Prostate gland (tissue), 2 donors: Measurements from ENCODE around the gene SAMD8. TPM values are rescaled to one million over a fixed set of nuclear protein-coding genes. Genes with fewer than 3 reads are reported as not detected.
A peak's percentile ranks its signal among the peaks of the same experiment; 100 is the strongest.
"Not testable (repeated sequence)": the region's sequence is repeated elsewhere in the genome, so short reads cannot be mapped to it uniquely, and the experiment has no call there.

ENCODE experiments used
- DNase-seq: peaks from one replicate; pipeline ENCODE4 v3.0.0-alpha.2; 2019; ENCODE audit warnings: low spot score
- H3K27ac ChIP-seq, 2 donors: fragments of 200-600 bp; sonication (generic); 2 replicates each; pipeline ENCODE4 v1.5.1; 2017 to 2019
- H3K27me3 ChIP-seq: fragments of 200-600 bp; sonication (generic); replicated peaks from 2 replicates; pipeline ENCODE4 v1.5.1; 2019; ENCODE audit not compliant: insufficient read depth
- H3K36me3 ChIP-seq, 2 donors: fragments of 200-600 bp; sonication (generic); 1 replicate in 1 of 2; 2 replicates in 1 of 2; pipeline versions ENCODE4 v1.5.1 to v1.8.1; 2017 to 2019
- H3K4me1 ChIP-seq: fragments of 200-600 bp; sonication (generic); replicated peaks from 2 replicates; pipeline ENCODE4 v1.5.1; 2019
- H3K4me3 ChIP-seq, 2 donors: fragments of 200-600 bp; sonication (generic); 2 replicates each; pipeline ENCODE4 v1.5.1; 2017 to 2019
- H3K9me3 ChIP-seq: fragments of 200-600 bp; sonication (generic); 2 replicates; pipeline ENCODE4 v1.5.1; 2017
- CTCF ChIP-seq, 4 experiments: fragments of 200-600 bp in 2 of 4; fragments of 450-650 bp in 2 of 4; sonication (generic) in 2 of 4; IDR thresholded peaks; 1 replicate in 3 of 4; 2 replicates in 1 of 4; pipeline ENCODE4 v1.5.1; 2016 to 2019; ENCODE audit warnings: antibody characterized with exemption in 4 of 4, mild to moderate bottlenecking in 2 of 4, moderate library complexity in 2 of 4
- POLR2A ChIP-seq: fragments of 450-650 bp; IDR thresholded peaks from one replicate; pipeline ENCODE4 v1.6.1; 2016; ENCODE audit warnings: antibody characterized with exemption, mild to moderate bottlenecking
- POLR2AphosphoS5 ChIP-seq: sonication (generic); formaldehyde crosslinking; IDR thresholded peaks from one replicate; pipeline ENCODE4 v1.6.1; 2017; ENCODE audit warnings: antibody characterized with exemption
- WGBS: methylation state at CpG from one replicate; pipeline ENCODE4 v1.1.5; 2018; 5-methylcytosine and 5-hydroxymethylcytosine counted together
- intact Hi-C: fragments of 100-400 bp; cut with DNase I; formaldehyde crosslinking; loops from one replicate; pipeline ENCODE4 v1.14.2; 2022
- total RNA-seq, 2 donors: library from RNA; depleted of rRNA; stranded (reverse); fragments of >200 nt; gene quantifications; one replicate each; pipeline ENCODE4 v1.1.0, GENCODE V29; 2016

The SAMD8 gene
- total RNA-seq, 2 donors from 2014 or later: 18.8 to 41.5 TPM

DNA sequence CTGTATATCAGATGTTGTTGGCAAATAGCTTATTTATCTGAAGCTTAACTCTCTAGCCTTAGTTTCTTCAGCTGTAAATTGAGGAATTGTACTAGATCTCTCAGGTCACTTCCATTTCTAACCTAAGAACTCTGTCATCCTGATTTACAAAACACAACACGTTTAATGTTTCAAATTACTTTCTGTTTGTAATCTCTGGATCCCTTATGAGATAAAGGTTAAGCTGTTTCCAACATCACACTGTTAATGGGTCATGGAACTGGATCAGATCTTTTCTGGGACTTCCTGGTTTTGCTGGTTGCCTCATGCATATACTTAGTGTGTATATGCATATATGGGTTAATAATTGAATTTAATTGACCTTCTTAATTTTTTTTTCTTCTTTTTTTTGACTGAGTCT is 9.9 kb downstream of the SAMD8 start:
- DNase-seq: no peak
- no peaks in the 10 kb centered on the region for H3K9me3 ChIP-seq
- H3K4me3 ChIP-seq: no peak overlapping the region
- no peaks in the 10 kb centered on the region for H3K36me3 ChIP-seq
- WGBS: 25% methylated on average over 1 of the region's 1 CpG
- no peaks in the 10 kb centered on the region for H3K27me3 ChIP-seq
- no peak overlapping the region for H3K27ac ChIP-seq
- H3K4me1 ChIP-seq: no peaks in the 10 kb centered on the region
- no peak for TF ChIP-seq POLR2AphosphoS5
- no peak for TF ChIP-seq POLR2A
- TF ChIP-seq CTCF (IDR thresholded peaks at IDR 0.05): no peak
- intact Hi-C loops: no loop called here

GRCh38 chr10:75122505-75122904 is 11.0 kb downstream of the SAMD8 start:
- intact Hi-C loops: no loop called here
- H3K4me1 ChIP-seq: no peaks in the 10 kb centered on the region
- H3K27me3 ChIP-seq: no peaks in the 10 kb centered on the region
- TF ChIP-seq POLR2AphosphoS5: no peak
- TF ChIP-seq CTCF (IDR thresholded peaks at IDR 0.05): no peak
- no peak for TF ChIP-seq POLR2A
- no peak overlapping the region for H3K4me3 ChIP-seq
- no peak overlapping the region for H3K27ac ChIP-seq
- no peaks in the 10 kb centered on the region for H3K9me3 ChIP-seq
- 94% methylated on average over 4 of the region's 4 CpGs for WGBS
- no peaks in the 10 kb centered on the region for H3K36me3 ChIP-seq
- DNase-seq: no peak

DNA sequence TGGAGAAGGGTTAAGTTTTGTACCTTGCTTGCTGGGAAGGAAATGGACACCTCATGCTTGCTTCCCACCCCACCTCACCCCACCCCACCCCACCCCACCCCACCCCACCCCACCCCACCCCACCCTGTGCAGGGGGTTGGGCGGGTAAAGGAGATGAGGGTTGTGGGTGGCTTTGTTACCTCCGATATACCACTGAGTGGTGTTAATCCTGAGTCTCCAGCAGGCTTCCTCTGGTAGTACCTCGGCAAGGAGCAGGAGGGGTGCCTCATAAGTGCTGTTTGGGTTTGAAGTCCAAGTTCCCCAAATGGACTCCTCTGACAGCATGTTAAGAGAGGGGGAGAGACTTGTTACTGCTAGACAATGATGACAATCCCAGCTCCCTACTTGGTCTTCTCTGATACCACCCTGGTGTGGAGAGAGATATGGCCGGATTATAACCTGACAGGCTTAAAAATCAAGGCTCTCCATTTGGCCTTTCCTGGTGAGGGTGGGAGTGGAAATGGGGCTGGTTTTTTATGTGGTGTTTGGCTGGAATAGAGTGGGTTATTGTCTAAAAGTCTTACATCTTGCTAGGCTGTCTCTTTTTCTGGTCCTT is 11.7 kb downstream of the SAMD8 start:
- 97% methylated on average over 4 of the region's 4 CpGs for WGBS
- H3K27ac ChIP-seq: no peak overlapping the region
- TF ChIP-seq POLR2A (no peak), CTCF (IDR thresholded peaks at IDR 0.05) (no peak), POLR2AphosphoS5 (no peak)
- DNase-seq: no peak
- intact Hi-C loops: no loop called here
- H3K4me1 ChIP-seq: no peaks in the 10 kb centered on the region
- no peaks in the 10 kb centered on the region for H3K36me3 ChIP-seq
- no peaks in the 10 kb centered on the region for H3K9me3 ChIP-seq
- no peak overlapping the region for H3K4me3 ChIP-seq
- H3K27me3 ChIP-seq: no peaks in the 10 kb centered on the region

DNA sequence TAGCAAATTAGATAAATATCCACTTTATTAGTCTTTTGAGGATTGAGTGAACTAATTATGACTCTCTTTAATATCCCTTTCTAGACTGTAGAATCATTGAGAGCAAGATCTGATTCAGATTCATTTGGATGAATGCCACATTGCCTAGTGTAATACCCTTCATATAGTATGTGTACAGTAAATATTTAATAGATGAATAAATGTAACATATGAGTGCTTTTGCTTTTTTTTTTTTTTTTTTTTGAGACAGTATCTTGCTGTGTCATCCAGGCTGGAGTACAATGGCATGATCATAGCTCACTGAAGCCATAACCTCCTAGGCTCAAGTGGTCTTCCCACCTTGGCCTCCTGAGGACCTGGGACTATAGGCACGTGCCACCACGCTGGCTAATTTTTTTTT is 14.8 kb downstream of the SAMD8 start:
- TF ChIP-seq CTCF (IDR thresholded peaks at IDR 0.05) (no peak), POLR2AphosphoS5 (no peak), POLR2A (no peak)
- Histone ChIP-seq H3K27ac (no peak overlapping the region), H3K27me3 (no peaks in the 10 kb centered on the region), H3K36me3 (no peaks in the 10 kb centered on the region), H3K4me3 (no peak overlapping the region), H3K9me3 (no peaks in the 10 kb centered on the region), H3K4me1 (no peaks in the 10 kb centered on the region)
- 96% methylated on average over 2 of the region's 2 CpGs for WGBS
- DNase-seq: no peak
- intact Hi-C loops: no loop called here

DNA sequence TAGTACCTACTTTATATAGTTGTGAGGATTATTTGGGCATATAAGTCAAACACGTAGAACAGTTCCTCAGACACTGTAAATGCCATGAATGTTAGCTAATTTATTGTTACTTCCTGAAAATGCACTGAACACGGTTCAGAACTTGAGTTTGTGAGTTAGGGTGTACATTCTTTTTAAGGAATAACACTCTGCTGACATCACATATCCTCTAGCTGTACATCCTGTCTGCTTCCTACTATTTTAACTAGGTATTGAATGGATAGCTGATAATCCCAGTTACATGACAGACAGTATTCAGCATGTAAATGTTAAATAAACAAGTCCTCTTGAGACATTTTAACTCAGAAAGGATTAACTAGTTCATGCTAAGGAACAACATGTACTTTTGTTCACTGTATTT is 16.0 kb downstream of the SAMD8 start:
- 5% methylated on average over 2 of the region's 2 CpGs for WGBS
- H3K4me1 ChIP-seq: no peaks in the 10 kb centered on the region
- intact Hi-C loops: no loop called here
- no peaks in the 10 kb centered on the region for H3K27me3 ChIP-seq
- no peaks in the 10 kb centered on the region for H3K36me3 ChIP-seq
- TF ChIP-seq POLR2A (no peak), POLR2AphosphoS5 (peak; percentile 7), CTCF (IDR thresholded peaks at IDR 0.05) (no peak)
- H3K4me3 ChIP-seq: no peak overlapping the region
- no peak for DNase-seq
- no peaks in the 10 kb centered on the region for H3K9me3 ChIP-seq
- H3K27ac ChIP-seq: no peak overlapping the region

- H3K4me3 ChIP-seq, DNase-seq, H3K36me3 ChIP-seq, H3K4me1 ChIP-seq, H3K27me3 ChIP-seq, intact Hi-C loops, H3K9me3 ChIP-seq, H3K27ac ChIP-seq: not testable (repeated sequence)
- 88% methylated on average over 1 of the region's 1 CpG for WGBS
Observed at GRCh38 chr10:75128985-75129384, 17.5 kb downstream of the SAMD8 start.
